Smooth muscle cell (in vitro differentiated cells): Measurements from ENCODE around the gene PPP2R5C. TPM values are rescaled to one million over a fixed set of nuclear protein-coding genes. Genes with fewer than 3 reads are reported as not detected.

Source experiments
- DNase-seq: peaks from one replicate; lab custom pipeline; 2025; ENCODE audit not compliant: unreplicated experiment; lab: John Stamatoyannopoulos, UW
- H2AFZ ChIP-seq: fragments of 200-600 bp; sonication (generic); 2 replicates; pipeline ENCODE4 v1.6.0; 2016; ENCODE audit warnings: antibody characterized with exemption, low read depth, mild to moderate bottlenecking
- H3F3A ChIP-seq: fragments of 200-600 bp; sonication (generic); 2 replicates; pipeline ENCODE4 v1.6.0; 2017; ENCODE audit warnings: antibody characterized with exemption, low read depth
- H3K27ac ChIP-seq: fragments of 200-600 bp; sonication (generic); 2 replicates; pipeline ENCODE4 v1.5.1; 2016; ENCODE audit warnings: low read depth, mild to moderate bottlenecking
- H3K27me3 ChIP-seq: fragments of 200-600 bp; sonication (generic); 2 replicates; pipeline ENCODE4 v1.6.1; 2016; ENCODE audit warnings: low read depth, mild to moderate bottlenecking
- H3K36me3 ChIP-seq: fragments of 200-600 bp; sonication (generic); 2 replicates; pipeline ENCODE4 v1.5.1; 2016; ENCODE audit warnings: low read depth
- H3K4me1 ChIP-seq: fragments of 200-600 bp; sonication (generic); 2 replicates; pipeline ENCODE4 v1.5.1; 2016; ENCODE audit warnings: low read depth
- H3K4me2 ChIP-seq: fragments of 200-600 bp; sonication (generic); 2 replicates; pipeline ENCODE4 v1.6.0; 2016; ENCODE audit warnings: mild to moderate bottlenecking
- H3K4me3 ChIP-seq: fragments of 200-600 bp; sonication (generic); 2 replicates; pipeline ENCODE4 v1.5.1; 2016; ENCODE audit warnings: mild to moderate bottlenecking
- H3K79me2 ChIP-seq: fragments of 200-600 bp; sonication (generic); 2 replicates; pipeline ENCODE4 v1.6.0; 2016; ENCODE audit warnings: low read depth, mild to moderate bottlenecking
- H3K9ac ChIP-seq: fragments of 200-600 bp; sonication (generic); 2 replicates; pipeline ENCODE4 v1.6.0; 2016; ENCODE audit warnings: low read depth
- H3K9me3 ChIP-seq: fragments of 200-600 bp; sonication (generic); replicated peaks from 2 replicates; pipeline ENCODE4 v1.5.1; 2016; ENCODE audit warnings: low read depth
- H4K20me1 ChIP-seq: fragments of 200-600 bp; sonication (generic); 2 replicates; pipeline ENCODE4 v1.6.0; 2016; ENCODE audit warnings: low read depth
- CTCF ChIP-seq: fragments of 200-600 bp; sonication (generic); IDR thresholded peaks from 2 replicates; pipeline ENCODE4 v1.5.1; 2017; ENCODE audit warnings: borderline replicate concordance, mild to moderate bottlenecking, antibody characterized with exemption; ENCODE audit not compliant: insufficient read depth, poor library complexity, severe bottlenecking
- WGBS: methylation state at CpG from one replicate; pipeline ENCODE4 v1.1.7; 2016; ENCODE audit warnings: low lambda C conversion rate; 5-methylcytosine and 5-hydroxymethylcytosine counted together
- polyA plus RNA-seq: library from polyadenylated mRNA; unstranded; fragments of >200 nt; fragmentation: Nextera tagmentation; extraction: Ambion mirVana; gene quantifications from 2 replicates; pipeline ENCODE4 v1.2.1, GENCODE V29; 2016
- total RNA-seq: library from RNA; depleted of rRNA; stranded (reverse); fragments of >200 nt; gene quantifications from 2 replicates; pipeline ENCODE4 v1.2.3, GENCODE V29; 2014

PPP2R5C gene
- total and polyA plus RNA-seq, 2 experiments from 2014 or later, result 63.6 to 92.7 TPM

GRCh38 chr14:101867854-101868253, 106.3 kb downstream of the PPP2R5C start:
- Histone ChIP-seq H3K9ac (no peak overlapping the region), H3F3A (no peaks in the 10 kb centered on the region), H3K27me3 (no peaks in the 10 kb centered on the region), H3K4me2 (no peak overlapping the region), H4K20me1 (peaks cover 99% of the 10 kb centered on the region), H3K79me2 (peaks cover 67% of the 10 kb centered on the region), H3K36me3 (no peaks in the 10 kb centered on the region), H3K27ac (no peak overlapping the region), H2AFZ (no peak overlapping the region), H3K9me3 (no peaks in the 10 kb centered on the region), H3K4me3 (no peak overlapping the region), H3K4me1 (no peaks in the 10 kb centered on the region)
- DNase-seq, result no peak
- TF ChIP-seq CTCF, result no peak
- 77% methylated on average over 4 of the region's 4 CpGs for WGBS

GRCh38 chr14:101869217-101869616, 107.7 kb downstream of the PPP2R5C start:
- Histone ChIP-seq H2AFZ (no peak overlapping the region), H3K36me3 (no peaks in the 10 kb centered on the region), H3K4me1 (no peaks in the 10 kb centered on the region), H3K4me2 (no peak overlapping the region), H3K4me3 (no peak overlapping the region), H4K20me1 (peaks cover 99% of the 10 kb centered on the region), H3K9me3 (no peaks in the 10 kb centered on the region), H3K9ac (no peak overlapping the region), H3K79me2 (peaks cover 80% of the 10 kb centered on the region), H3K27ac (no peak overlapping the region), H3F3A (no peaks in the 10 kb centered on the region), H3K27me3 (no peaks in the 10 kb centered on the region)
- TF ChIP-seq CTCF, result no peak
- no peak for DNase-seq
- WGBS, result 93% methylated on average over 8 of the region's 8 CpGs

- Histone ChIP-seq H3K4me1 (no peaks in the 10 kb centered on the region), H3K4me2 (no peak overlapping the region), H3K9me3 (no peaks in the 10 kb centered on the region), H3K9ac (no peak overlapping the region), H3K79me2 (peaks cover 82% of the 10 kb centered on the region), H4K20me1 (peaks cover 99% of the 10 kb centered on the region), H3K4me3 (no peak overlapping the region), H3K36me3 (no peaks in the 10 kb centered on the region), H3K27ac (no peak overlapping the region), H2AFZ (no peak overlapping the region), H3F3A (no peaks in the 10 kb centered on the region), H3K27me3 (no peaks in the 10 kb centered on the region)
- no peak for TF ChIP-seq CTCF
- no peak for DNase-seq
- WGBS, result 96% methylated on average over 6 of the region's 6 CpGs
Measured at GRCh38 chr14:101870273-101870939, 108.9 kb downstream of the PPP2R5C start.

- Histone ChIP-seq H3K4me3 (no peak overlapping the region), H3K36me3 (no peaks in the 10 kb centered on the region), H3K9ac (no peak overlapping the region), H3F3A (no peaks in the 10 kb centered on the region), H3K79me2 (peaks cover 79% of the 10 kb centered on the region), H3K4me1 (no peaks in the 10 kb centered on the region), H4K20me1 (peaks cover 100% of the 10 kb centered on the region), H3K27ac (no peak overlapping the region), H3K27me3 (no peaks in the 10 kb centered on the region), H3K9me3 (no peaks in the 10 kb centered on the region), H3K4me2 (no peak overlapping the region), H2AFZ (no peak overlapping the region)
- no peak for TF ChIP-seq CTCF
- DNase-seq, result no peak
- 93% methylated on average over 4 of the region's 4 CpGs for WGBS
Measured at GRCh38 chr14:101872346-101872745, 110.8 kb downstream of the PPP2R5C start.
